Measurements from ENCODE around the gene AFAP1. TPM values are rescaled to one million over a fixed set of nuclear protein-coding genes. Genes with fewer than 3 reads are reported as not detected.

The AFAP1 gene
- total RNA-seq, 1 experiment from 2014 or later = 27.6 TPM

DNA sequence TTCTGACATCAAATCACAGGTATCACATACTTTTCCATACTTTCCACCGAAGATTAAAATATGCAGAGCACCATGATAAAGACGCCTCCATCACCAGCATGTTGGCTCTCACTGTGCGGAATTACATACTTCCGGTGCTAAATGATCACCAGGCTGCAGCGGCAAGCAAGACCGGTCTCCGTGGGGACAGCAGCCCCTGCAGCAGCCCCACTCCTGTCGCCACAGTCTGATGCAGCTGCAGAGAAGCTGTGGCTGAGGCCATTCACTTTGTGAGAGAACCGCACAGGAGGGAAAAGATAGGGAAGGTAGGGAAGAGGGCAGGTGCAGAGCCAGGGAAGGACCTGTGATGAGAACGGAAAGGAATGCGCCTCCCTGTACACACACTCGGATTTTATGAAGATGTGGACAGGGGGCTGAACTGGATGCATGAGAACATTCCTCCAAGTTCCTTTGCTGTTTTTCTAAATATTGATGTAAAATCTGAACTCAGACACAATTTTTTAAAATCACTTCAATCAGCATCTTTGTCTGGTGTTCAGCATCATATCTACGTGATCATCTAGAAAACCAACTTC, 38.3 kb downstream of the AFAP1 start:
- Mint-ChIP-seq H3K4me3 (ENCODE audit: unreplicated experiment) (no peak overlapping the region), H3K4me1 (ENCODE audit: low read depth, unreplicated experiment) (peaks cover 16% of the 10 kb centered on the region), H3K27ac (ENCODE audit: unreplicated experiment) (no peak overlapping the region)

GRCh38 chr4:7900334-7900909, 39.2 kb downstream of the AFAP1 start:
- Mint-ChIP-seq H3K27me3 (ENCODE audit: insufficient read depth, unreplicated experiment) (no peaks in the 10 kb centered on the region), H3K4me1 (ENCODE audit: low read depth, unreplicated experiment) (peaks cover 16% of the 10 kb centered on the region), H3K4me3 (ENCODE audit: unreplicated experiment) (no peak overlapping the region), H3K27ac (ENCODE audit: unreplicated experiment) (no peak overlapping the region), H3K9me3 (ENCODE audit: unreplicated experiment) (no peaks in the 10 kb centered on the region), H3K36me3 (ENCODE audit: insufficient read depth, unreplicated experiment) (no peaks in the 10 kb centered on the region)
- no TSS peak for BruUV-seq (replicated peaks)
- no peaks in the 10 kb centered on the region for H3K36me3 ChIP-seq (ENCODE audit: control insufficient read depth, insufficient read depth, low read length)
- TF ChIP-seq, protein P1, sequence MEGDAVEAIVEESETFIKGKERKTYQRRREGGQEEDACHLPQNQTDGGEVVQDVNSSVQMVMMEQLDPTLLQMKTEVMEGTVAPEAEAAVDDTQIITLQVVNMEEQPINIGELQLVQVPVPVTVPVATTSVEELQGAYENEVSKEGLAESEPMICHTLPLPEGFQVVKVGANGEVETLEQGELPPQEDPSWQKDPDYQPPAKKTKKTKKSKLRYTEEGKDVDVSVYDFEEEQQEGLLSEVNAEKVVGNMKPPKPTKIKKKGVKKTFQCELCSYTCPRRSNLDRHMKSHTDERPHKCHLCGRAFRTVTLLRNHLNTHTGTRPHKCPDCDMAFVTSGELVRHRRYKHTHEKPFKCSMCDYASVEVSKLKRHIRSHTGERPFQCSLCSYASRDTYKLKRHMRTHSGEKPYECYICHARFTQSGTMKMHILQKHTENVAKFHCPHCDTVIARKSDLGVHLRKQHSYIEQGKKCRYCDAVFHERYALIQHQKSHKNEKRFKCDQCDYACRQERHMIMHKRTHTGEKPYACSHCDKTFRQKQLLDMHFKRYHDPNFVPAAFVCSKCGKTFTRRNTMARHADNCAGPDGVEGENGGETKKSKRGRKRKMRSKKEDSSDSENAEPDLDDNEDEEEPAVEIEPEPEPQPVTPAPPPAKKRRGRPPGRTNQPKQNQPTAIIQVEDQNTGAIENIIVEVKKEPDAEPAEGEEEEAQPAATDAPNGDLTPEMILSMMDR (IDR thresholded peaks at IDR 0.05; ENCODE audit: insufficient read depth in 1 of 2, low read depth in 1 of 2, low read length in 1 of 2, severe bottlenecking in 1 of 2, unreplicated experiment in 1 of 2) = no peak
- H3K4me3 ChIP-seq (ENCODE audit: low read depth, low read length) = no peak overlapping the region
- H3K9me3 ChIP-seq = no peaks in the 10 kb centered on the region
- intact Hi-C loops (cut with micrococcal nuclease; ENCODE audit: unreplicated experiment) = no loop called here
- ChIA-PET CTCF (no interaction called here), POLR2A (no interaction called here)
- DNase-seq = no peak
- H3K27me3 ChIP-seq (replicated peaks; ENCODE audit: control insufficient read depth, insufficient read depth, low read length) = no peaks in the 10 kb centered on the region
- H3K4me1 ChIP-seq = no peaks in the 10 kb centered on the region

More for the DNA sequence above, 38.3 kb downstream of the AFAP1 start:
- no peaks in the 10 kb centered on the region for H3K27me3 ChIP-seq (replicated peaks; ENCODE audit: control insufficient read depth, insufficient read depth, low read length)
- ChIA-PET CTCF (interaction anchor here (0.6 kb wide), 1 partner anchor 12 kb away, joined by 3 read pairs; no protein-coding TSS in a partner anchor), POLR2A (no interaction called here)
- no peaks in the 10 kb centered on the region for H3K9me3 Mint-ChIP-seq (ENCODE audit: unreplicated experiment)
- no TSS peak for BruUV-seq (replicated peaks)
- intact Hi-C loops (cut with micrococcal nuclease; ENCODE audit: unreplicated experiment) = no loop called here
- H3K27me3 Mint-ChIP-seq (ENCODE audit: insufficient read depth, unreplicated experiment) = no peaks in the 10 kb centered on the region
- DNase-seq = no peak
- no peaks in the 10 kb centered on the region for H3K9me3 ChIP-seq
- H3K4me3 ChIP-seq (ENCODE audit: low read depth, low read length) = no peak overlapping the region
- H3K36me3 ChIP-seq (ENCODE audit: control insufficient read depth, insufficient read depth, low read length) = no peaks in the 10 kb centered on the region
- H3K4me1 ChIP-seq = no peaks in the 10 kb centered on the region
- H3K36me3 Mint-ChIP-seq (ENCODE audit: insufficient read depth, unreplicated experiment) = no peaks in the 10 kb centered on the region
- TF ChIP-seq, protein P1 (IDR thresholded peaks at IDR 0.05; ENCODE audit: insufficient read depth in 1 of 2, low read depth in 1 of 2, low read length in 1 of 2, severe bottlenecking in 1 of 2, unreplicated experiment in 1 of 2) = no peak

- Mint-ChIP-seq H3K36me3 (ENCODE audit: insufficient read depth, unreplicated experiment) (no peaks in the 10 kb centered on the region), H3K4me1 (ENCODE audit: low read depth, unreplicated experiment) (peaks cover 16% of the 10 kb centered on the region), H3K27ac (ENCODE audit: unreplicated experiment) (no peak overlapping the region), H3K27me3 (ENCODE audit: insufficient read depth, unreplicated experiment) (no peaks in the 10 kb centered on the region), H3K9me3 (ENCODE audit: unreplicated experiment) (no peaks in the 10 kb centered on the region), H3K4me3 (ENCODE audit: unreplicated experiment) (no peak overlapping the region)
- CTCF ChIA-PET = no interaction called here
- no peak for DNase-seq
- TF ChIP-seq, protein P1 (IDR thresholded peaks at IDR 0.05; ENCODE audit: insufficient read depth in 1 of 2, low read depth in 1 of 2, low read length in 1 of 2, severe bottlenecking in 1 of 2, unreplicated experiment in 1 of 2) = no peak
- no peak overlapping the region for H3K4me3 ChIP-seq (ENCODE audit: low read depth, low read length)
- H3K9me3 ChIP-seq = no peaks in the 10 kb centered on the region
- H3K4me1 ChIP-seq = no peaks in the 10 kb centered on the region
- BruUV-seq (replicated peaks) = no TSS peak
- intact Hi-C loops (cut with micrococcal nuclease; ENCODE audit: unreplicated experiment) = no loop called here
- no peaks in the 10 kb centered on the region for H3K36me3 ChIP-seq (ENCODE audit: control insufficient read depth, insufficient read depth, low read length)
- POLR2A ChIA-PET = no interaction called here
- H3K27me3 ChIP-seq (replicated peaks; ENCODE audit: control insufficient read depth, insufficient read depth, low read length) = no peaks in the 10 kb centered on the region
These were observed 40.3 kb downstream of the AFAP1 start for GRCh38 chr4:7899184-7899869.

Measured in Caco-2 (cell line).